H1 (cell line): ENCODE results near the gene TWIST1. TPM values are rescaled to one million over a fixed set of nuclear protein-coding genes. Genes with fewer than 3 reads are reported as not detected.

ENCODE experiments used
- RBBP5 ChIP-seq: IDR thresholded peaks from 2 replicates; pipeline ENCODE4 v1.7.1; 2012; ENCODE audit warnings: low read depth, mild to moderate bottlenecking, inconsistent platforms, low read length, moderate library complexity, borderline replicate concordance
- SAP30 ChIP-seq: fragments of 300-600 bp; sonication (generic); IDR thresholded peaks from 2 replicates; pipeline ENCODE4 v1.7.1; 2012; ENCODE audit warnings: low read length, moderate library complexity, mild to moderate bottlenecking, inconsistent platforms; ENCODE audit not compliant: insufficient read depth, insufficient replicate concordance
- polyA plus RNA-seq, 7 experiments: library from polyadenylated mRNA; depleted of rRNA in 3 of 7; stranded (reverse) in 5 of 7; unstranded in 2 of 7; fragments of >200 nt in 5 of 7; fragments of 200-250 nt in 2 of 7; gene quantifications; 1 replicate in 5 of 7; 2 replicates in 1 of 7; 4 replicates in 1 of 7; pipeline versions ENCODE4 v1.2.1 to v1.2.3, GENCODE V29; 2011 to 2013; ENCODE audit warnings: missing spikeins in 2 of 7, mixed read lengths in 2 of 7
- total RNA-seq: library from RNA; stranded (reverse); fragmentation: NEBNext Ultra II Directional; extraction: Animal tissue kit (Norgen Biotek cat#: 25700); gene quantifications from 2 replicates; pipeline ENCODE4 v1.2.1, GENCODE V29; 2021

Gene TWIST1
- total and polyA plus RNA-seq, 2 of the 8 experiments (the other 6 are each of a cell fraction or from before 2014, with no cell fraction given) = 0.29 to 0.52 TPM

- no peak for TF ChIP-seq RBBP5
- TF ChIP-seq SAP30 = no peak
Observed at GRCh38 chr7:19119870-19120486, 2.5 kb upstream of the TWIST1 start (continued).
